SK-N-SH (cell line): ENCODE measurements around the gene MS4A4A. TPM values are rescaled to one million over a fixed set of nuclear protein-coding genes. Genes with fewer than 3 reads are reported as not detected.
A peak's percentile ranks its signal among the peaks of the same experiment; 100 is the strongest.

ENCODE experiments used
- CTCF ChIA-PET: fragments of 300-600, 350-600 bp; formaldehyde crosslinking; extraction: SDS; loops from one replicate; lab custom pipeline; 2021; lab: Yijun Ruan, JAX
- POLR2A ChIA-PET: fragments of 350-600 bp; sonication (Branson Sonifier 250); formaldehyde crosslinking; extraction: SDS; loops from one replicate; lab custom pipeline; 2020; ENCODE audit warnings: antibody characterized with exemption, inconsistent platforms; lab: Yijun Ruan, JAX
- DNase-seq: peaks from one replicate; pipeline ENCODE4 v3.0.0; 2012
- H2AFZ ChIP-seq: fragments of 200-600 bp; sonication (generic); 2 replicates; pipeline ENCODE4 v1.8.1; 2016; ENCODE audit warnings: antibody characterized with exemption, mild to moderate bottlenecking, low read depth
- H3F3A ChIP-seq: fragments of 200-600 bp; sonication (generic); replicated peaks from 2 replicates; pipeline ENCODE3; 2016; ENCODE audit warnings: antibody characterized with exemption, mild to moderate bottlenecking; ENCODE audit not compliant: insufficient read depth
- H3K27ac ChIP-seq, 2 experiments: fragments of 200-500 bp in 1 of 2; fragments of 200-600 bp in 1 of 2; sonication (Bioruptor generic) in 1 of 2; sonication (generic), shearing (Covaris generic) in 1 of 2; 2 replicates each; pipeline versions ENCODE4 v1.5.1 to v1.6.1; 2014 to 2016; ENCODE audit warnings: low read depth in 2 of 2, inconsistent platforms in 1 of 2, low read length in 1 of 2, mild to moderate bottlenecking in 1 of 2, mixed read lengths in 1 of 2
- H3K27me3 ChIP-seq: fragments of 200-600 bp; sonication (generic), shearing (Covaris generic); 2 replicates; pipeline ENCODE4 v1.6.1; 2016; ENCODE audit warnings: mixed run types; ENCODE audit not compliant: insufficient read depth
- H3K36me3 ChIP-seq, 2 experiments: fragments of 200-500 bp in 1 of 2; fragments of 200-600 bp in 1 of 2; sonication (Bioruptor generic) in 1 of 2; sonication (generic) in 1 of 2; replicated peaks in 1 of 2; 2 replicates each; pipeline versions ENCODE3 to v1.5.1; 2014 to 2016; ENCODE audit warnings: low read length in 1 of 2, mild to moderate bottlenecking in 1 of 2; ENCODE audit not compliant: insufficient read depth in 2 of 2, control insufficient read depth in 1 of 2
- H3K4me1 ChIP-seq, 2 experiments: fragments of 200-500 bp in 1 of 2; fragments of 200-600 bp in 1 of 2; sonication (Bioruptor generic) in 1 of 2; sonication (generic), shearing (Covaris generic) in 1 of 2; 2 replicates each; pipeline versions ENCODE4 v1.5.1 to v1.6.1; 2014 to 2016; ENCODE audit warnings: low read depth in 1 of 2, low read length in 1 of 2, mixed run types in 1 of 2; ENCODE audit not compliant: insufficient read depth in 2 of 2, control insufficient read depth in 1 of 2
- H3K4me2 ChIP-seq: fragments of 200-600 bp; sonication (generic), shearing (Covaris generic); 2 replicates; pipeline ENCODE4 v1.6.1; 2017; ENCODE audit warnings: mixed run types
- H3K4me3 ChIP-seq, 2 experiments: fragments of 200-500 bp in 1 of 2; fragments of 200-600 bp in 1 of 2; sonication (Bioruptor generic) in 1 of 2; sonication (generic), shearing (Covaris generic) in 1 of 2; 2 replicates each; pipeline versions ENCODE4 v1.5.1 to v1.8.1; 2014 to 2016; ENCODE audit warnings: low read depth in 2 of 2, inconsistent platforms in 1 of 2, low read length in 1 of 2, mild to moderate bottlenecking in 1 of 2, mixed read lengths in 1 of 2, moderate library complexity in 1 of 2
- H3K79me2 ChIP-seq: fragments of 200-600 bp; sonication (generic); 2 replicates; pipeline ENCODE4 v1.8.1; 2017; ENCODE audit warnings: mild to moderate bottlenecking; ENCODE audit not compliant: insufficient read depth
- H3K9ac ChIP-seq: fragments of 200-600 bp; sonication (generic); 2 replicates; pipeline ENCODE4 v1.6.1; 2017; ENCODE audit warnings: mixed run types
- H3K9me2 ChIP-seq: fragments of 200-600 bp; sonication (generic); 2 replicates; pipeline ENCODE4 v1.6.1; 2017; ENCODE audit warnings: mixed run types
- H3K9me3 ChIP-seq: fragments of 200-600 bp; sonication (generic); 2 replicates; pipeline ENCODE4 v1.6.1; 2017; ENCODE audit warnings: mixed run types, mild to moderate bottlenecking, moderate library complexity
- H4K20me1 ChIP-seq: fragments of 200-600 bp; sonication (generic); 2 replicates; pipeline ENCODE4 v1.6.1; 2017; ENCODE audit warnings: mild to moderate bottlenecking, mixed run types; ENCODE audit not compliant: insufficient read depth
- FOSL2 ChIP-seq: IDR thresholded peaks from 2 replicates; pipeline ENCODE4 v1.4.0; 2012; ENCODE audit warnings: low read depth, mild to moderate bottlenecking, moderate library complexity, borderline replicate concordance
- GABPA ChIP-seq: IDR thresholded peaks from 2 replicates; pipeline ENCODE4 v1.4.0; 2012; ENCODE audit warnings: low read depth, mild to moderate bottlenecking
- JUND ChIP-seq: IDR thresholded peaks from 2 replicates; pipeline ENCODE4 v1.4.0; 2012
- MEF2A ChIP-seq: IDR thresholded peaks from 2 replicates; pipeline ENCODE4 v1.4.0; 2012; ENCODE audit warnings: low read depth, borderline replicate concordance
- POLR2AphosphoS5 ChIP-seq: IDR thresholded peaks from 2 replicates; pipeline ENCODE4 v1.6.1; 2012; ENCODE audit warnings: low read depth, low read length
- RAD21 ChIP-seq: IDR thresholded peaks from 2 replicates; pipeline ENCODE4 v1.6.1; 2012; ENCODE audit warnings: mild to moderate bottlenecking, low read length
- RXRA ChIP-seq: IDR thresholded peaks from 2 replicates; pipeline ENCODE4 v1.4.0; 2012; ENCODE audit warnings: low read depth, mild to moderate bottlenecking, borderline replicate concordance
- SMC3 ChIP-seq: IDR thresholded peaks from 2 replicates; pipeline ENCODE4 v1.6.1; 2012; ENCODE audit warnings: low read depth, low read length, improper control_type of control experiment
- TAF1 ChIP-seq: IDR thresholded peaks from 2 replicates; pipeline ENCODE4 v1.6.1; 2012; ENCODE audit warnings: low read depth, mild to moderate bottlenecking, low read length, moderate library complexity, borderline replicate concordance
- WGBS: methylation state at CpG from one replicate; pipeline ENCODE4 v1.1.6; 2017; ENCODE audit warnings: low lambda C conversion rate; 5-methylcytosine and 5-hydroxymethylcytosine counted together
- polyA plus RNA-seq, 3 experiments: library from polyadenylated mRNA; depleted of rRNA; stranded (reverse); fragments of >200 nt; gene quantifications; 2 replicates each; pipeline ENCODE4 v1.2.3, GENCODE V29; 2012
- TF ChIP-seq, protein P1 (sequence below): fragments of 150-350 bp; IDR thresholded peaks from 2 replicates; pipeline ENCODE4 v1.6.1; 2016; ENCODE audit warnings: mild to moderate bottlenecking, low read depth, low read length
- TF ChIP-seq, protein P2 (sequence below): IDR thresholded peaks from 2 replicates; pipeline ENCODE4; 2012
- TF ChIP-seq, protein P3 (sequence below): IDR thresholded peaks from 2 replicates; pipeline ENCODE4 v1.4.0; 2012; ENCODE audit warnings: low read depth, borderline replicate concordance
- TF ChIP-seq, protein P4 (sequence below): fragments of 200-600 bp; sonication (generic); IDR thresholded peaks from 2 replicates; pipeline ENCODE4 v1.6.1; 2017; ENCODE audit warnings: antibody characterized with exemption, mild to moderate bottlenecking, moderate library complexity
- TF ChIP-seq, protein P5 (sequence below): IDR thresholded peaks from 2 replicates; pipeline ENCODE4 v1.6.1; 2012; ENCODE audit warnings: mild to moderate bottlenecking, low read depth, low read length, moderate library complexity

The MS4A4A gene
- polyA plus RNA-seq, 1 of the 3 experiments (the other 2 are of a cell fraction), result not detected

DNA sequence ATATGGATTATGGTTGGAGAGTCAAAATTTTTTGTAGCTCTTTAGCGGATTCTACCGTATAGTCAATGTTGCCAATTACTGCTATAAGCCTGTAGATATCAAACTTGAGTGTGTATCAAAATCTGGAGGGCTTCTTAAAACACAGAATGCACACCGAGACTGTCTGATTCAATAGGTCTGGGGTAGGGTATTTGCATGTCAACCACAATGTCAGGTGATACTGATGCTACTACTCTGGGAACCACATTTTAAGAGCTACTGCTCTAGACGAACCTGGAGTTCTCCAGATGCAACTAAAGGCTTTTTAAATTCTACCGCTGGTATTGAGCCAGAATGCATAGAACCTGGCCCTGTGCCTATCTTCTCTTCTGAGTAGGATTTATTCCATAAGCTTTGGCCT is 15.8 kb upstream of the MS4A4A start:
- no peaks in the 10 kb centered on the region for H3K36me3 ChIP-seq
- H3K9me2 ChIP-seq, result 0 out of 2 replicates have a peak, but pooled peaks cover 3% of the 10 kb centered on the region
- H3F3A ChIP-seq, result no peaks in the 10 kb centered on the region
- no peak overlapping the region for H2AFZ ChIP-seq
- H3K4me2 ChIP-seq, result no peak overlapping the region
- POLR2A ChIA-PET, result no interaction called here
- H4K20me1 ChIP-seq, result no peaks in the 10 kb centered on the region
- H3K79me2 ChIP-seq, result no peaks in the 10 kb centered on the region
- no peaks in the 10 kb centered on the region for H3K9me3 ChIP-seq
- 15% methylated on average over 5 of the region's 5 CpGs for WGBS
- no peak overlapping the region for H3K4me3 ChIP-seq
- no peak overlapping the region for H3K27ac ChIP-seq
- CTCF ChIA-PET, result interaction anchor here (0.7 to 2.1 kb wide), 8 partner anchors 9 to 354 kb away, joined by 3 to 13 read pairs (median 4); no protein-coding TSS in a partner anchor
- TF ChIP-seq TAF1, result no peak
- TF ChIP-seq MEF2A, result no peak
- TF ChIP-seq, protein P1, sequence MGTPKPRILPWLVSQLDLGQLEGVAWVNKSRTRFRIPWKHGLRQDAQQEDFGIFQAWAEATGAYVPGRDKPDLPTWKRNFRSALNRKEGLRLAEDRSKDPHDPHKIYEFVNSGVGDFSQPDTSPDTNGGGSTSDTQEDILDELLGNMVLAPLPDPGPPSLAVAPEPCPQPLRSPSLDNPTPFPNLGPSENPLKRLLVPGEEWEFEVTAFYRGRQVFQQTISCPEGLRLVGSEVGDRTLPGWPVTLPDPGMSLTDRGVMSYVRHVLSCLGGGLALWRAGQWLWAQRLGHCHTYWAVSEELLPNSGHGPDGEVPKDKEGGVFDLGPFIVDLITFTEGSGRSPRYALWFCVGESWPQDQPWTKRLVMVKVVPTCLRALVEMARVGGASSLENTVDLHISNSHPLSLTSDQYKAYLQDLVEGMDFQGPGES, result no peak
- no peak for TF ChIP-seq JUND
- TF ChIP-seq, protein P2, sequence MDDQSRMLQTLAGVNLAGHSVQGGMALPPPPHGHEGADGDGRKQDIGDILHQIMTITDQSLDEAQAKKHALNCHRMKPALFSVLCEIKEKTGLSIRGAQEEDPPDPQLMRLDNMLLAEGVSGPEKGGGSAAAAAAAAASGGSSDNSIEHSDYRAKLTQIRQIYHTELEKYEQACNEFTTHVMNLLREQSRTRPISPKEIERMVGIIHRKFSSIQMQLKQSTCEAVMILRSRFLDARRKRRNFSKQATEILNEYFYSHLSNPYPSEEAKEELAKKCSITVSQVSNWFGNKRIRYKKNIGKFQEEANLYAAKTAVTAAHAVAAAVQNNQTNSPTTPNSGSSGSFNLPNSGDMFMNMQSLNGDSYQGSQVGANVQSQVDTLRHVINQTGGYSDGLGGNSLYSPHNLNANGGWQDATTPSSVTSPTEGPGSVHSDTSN, result no peak
- TF ChIP-seq, protein P3, sequence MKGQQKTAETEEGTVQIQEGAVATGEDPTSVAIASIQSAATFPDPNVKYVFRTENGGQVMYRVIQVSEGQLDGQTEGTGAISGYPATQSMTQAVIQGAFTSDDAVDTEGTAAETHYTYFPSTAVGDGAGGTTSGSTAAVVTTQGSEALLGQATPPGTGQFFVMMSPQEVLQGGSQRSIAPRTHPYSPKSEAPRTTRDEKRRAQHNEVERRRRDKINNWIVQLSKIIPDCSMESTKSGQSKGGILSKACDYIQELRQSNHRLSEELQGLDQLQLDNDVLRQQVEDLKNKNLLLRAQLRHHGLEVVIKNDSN, result no peak
- TF ChIP-seq, protein P4, sequence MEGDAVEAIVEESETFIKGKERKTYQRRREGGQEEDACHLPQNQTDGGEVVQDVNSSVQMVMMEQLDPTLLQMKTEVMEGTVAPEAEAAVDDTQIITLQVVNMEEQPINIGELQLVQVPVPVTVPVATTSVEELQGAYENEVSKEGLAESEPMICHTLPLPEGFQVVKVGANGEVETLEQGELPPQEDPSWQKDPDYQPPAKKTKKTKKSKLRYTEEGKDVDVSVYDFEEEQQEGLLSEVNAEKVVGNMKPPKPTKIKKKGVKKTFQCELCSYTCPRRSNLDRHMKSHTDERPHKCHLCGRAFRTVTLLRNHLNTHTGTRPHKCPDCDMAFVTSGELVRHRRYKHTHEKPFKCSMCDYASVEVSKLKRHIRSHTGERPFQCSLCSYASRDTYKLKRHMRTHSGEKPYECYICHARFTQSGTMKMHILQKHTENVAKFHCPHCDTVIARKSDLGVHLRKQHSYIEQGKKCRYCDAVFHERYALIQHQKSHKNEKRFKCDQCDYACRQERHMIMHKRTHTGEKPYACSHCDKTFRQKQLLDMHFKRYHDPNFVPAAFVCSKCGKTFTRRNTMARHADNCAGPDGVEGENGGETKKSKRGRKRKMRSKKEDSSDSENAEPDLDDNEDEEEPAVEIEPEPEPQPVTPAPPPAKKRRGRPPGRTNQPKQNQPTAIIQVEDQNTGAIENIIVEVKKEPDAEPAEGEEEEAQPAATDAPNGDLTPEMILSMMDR, result no peak
- DNase-seq, result no peak
- no peaks in the 10 kb centered on the region for H3K4me1 ChIP-seq
- peaks cover 11% of the 10 kb centered on the region; the same call in 1 of the 2 replicates for H3K27me3 ChIP-seq
- H3K9ac ChIP-seq, result no peak overlapping the region

DNA sequence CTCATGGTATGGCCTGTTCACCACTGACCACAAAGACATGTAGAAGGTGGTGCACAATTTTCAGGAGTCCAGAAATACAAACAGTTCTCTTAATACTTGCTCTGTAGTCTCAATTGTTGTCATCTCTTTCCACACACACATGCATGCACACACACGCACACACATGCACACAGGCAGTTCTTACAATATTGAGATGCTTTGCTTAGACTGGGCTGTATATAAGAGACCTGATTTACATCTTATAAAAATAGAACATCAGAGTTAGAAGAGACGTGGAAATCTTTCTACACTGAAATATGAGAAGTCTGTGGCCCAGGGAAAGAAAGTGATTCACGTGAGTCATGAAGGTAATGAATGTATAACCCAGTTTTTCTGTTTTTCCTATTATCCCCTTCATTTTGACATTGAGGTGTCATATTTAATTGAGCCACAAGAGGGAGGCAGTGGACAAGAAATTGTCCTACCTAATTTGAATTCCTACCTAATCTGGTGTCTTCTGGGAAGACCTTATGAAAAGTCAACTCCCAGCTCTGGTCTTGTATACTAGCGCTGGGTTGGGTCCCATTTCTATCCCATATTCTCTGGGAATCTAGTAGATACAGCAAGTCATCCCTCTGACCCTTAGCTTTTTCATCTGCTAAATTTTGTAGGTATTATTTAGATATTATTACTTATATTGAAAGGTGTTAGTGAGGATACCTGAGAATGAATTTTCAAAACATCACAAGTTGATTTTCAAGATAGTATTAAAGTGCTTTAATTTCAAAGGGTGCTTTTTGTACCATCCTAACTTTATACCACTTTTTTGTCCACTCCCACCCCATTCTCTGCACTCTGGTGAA is 14.9 kb upstream of the MS4A4A start:
- no peaks in the 10 kb centered on the region for H3K36me3 ChIP-seq
- DNase-seq, result peak; percentile 22
- no peak overlapping the region for H3K4me2 ChIP-seq
- no peaks in the 10 kb centered on the region for H3K4me1 ChIP-seq
- H3K9me3 ChIP-seq, result 0 out of 2 replicates have a peak, but pooled peaks cover 7% of the 10 kb centered on the region
- H3F3A ChIP-seq, result no peaks in the 10 kb centered on the region
- ChIA-PET CTCF (interaction anchor here (0.6 to 2.1 kb wide), 21 partner anchors 9 to 1165 kb away, joined by 3 to 13 read pairs (median 3); partner anchors contain the start of gene MS4A4A), POLR2A (no interaction called here)
- H4K20me1 ChIP-seq, result no peaks in the 10 kb centered on the region
- H3K4me3 ChIP-seq, result no peak overlapping the region
- H3K9ac ChIP-seq, result no peak overlapping the region
- H3K79me2 ChIP-seq, result no peaks in the 10 kb centered on the region
- H3K27me3 ChIP-seq, result peaks cover 11% of the 10 kb centered on the region; the same call in 1 of the 2 replicates
- 12% methylated on average over 4 of the region's 4 CpGs for WGBS
- no peak overlapping the region for H3K27ac ChIP-seq
- 0 out of 2 replicates have a peak, but pooled peaks cover 3% of the 10 kb centered on the region for H3K9me2 ChIP-seq
- no peak overlapping the region for H2AFZ ChIP-seq
- no peak for TF ChIP-seq GABPA
- TF ChIP-seq, protein P5, sequence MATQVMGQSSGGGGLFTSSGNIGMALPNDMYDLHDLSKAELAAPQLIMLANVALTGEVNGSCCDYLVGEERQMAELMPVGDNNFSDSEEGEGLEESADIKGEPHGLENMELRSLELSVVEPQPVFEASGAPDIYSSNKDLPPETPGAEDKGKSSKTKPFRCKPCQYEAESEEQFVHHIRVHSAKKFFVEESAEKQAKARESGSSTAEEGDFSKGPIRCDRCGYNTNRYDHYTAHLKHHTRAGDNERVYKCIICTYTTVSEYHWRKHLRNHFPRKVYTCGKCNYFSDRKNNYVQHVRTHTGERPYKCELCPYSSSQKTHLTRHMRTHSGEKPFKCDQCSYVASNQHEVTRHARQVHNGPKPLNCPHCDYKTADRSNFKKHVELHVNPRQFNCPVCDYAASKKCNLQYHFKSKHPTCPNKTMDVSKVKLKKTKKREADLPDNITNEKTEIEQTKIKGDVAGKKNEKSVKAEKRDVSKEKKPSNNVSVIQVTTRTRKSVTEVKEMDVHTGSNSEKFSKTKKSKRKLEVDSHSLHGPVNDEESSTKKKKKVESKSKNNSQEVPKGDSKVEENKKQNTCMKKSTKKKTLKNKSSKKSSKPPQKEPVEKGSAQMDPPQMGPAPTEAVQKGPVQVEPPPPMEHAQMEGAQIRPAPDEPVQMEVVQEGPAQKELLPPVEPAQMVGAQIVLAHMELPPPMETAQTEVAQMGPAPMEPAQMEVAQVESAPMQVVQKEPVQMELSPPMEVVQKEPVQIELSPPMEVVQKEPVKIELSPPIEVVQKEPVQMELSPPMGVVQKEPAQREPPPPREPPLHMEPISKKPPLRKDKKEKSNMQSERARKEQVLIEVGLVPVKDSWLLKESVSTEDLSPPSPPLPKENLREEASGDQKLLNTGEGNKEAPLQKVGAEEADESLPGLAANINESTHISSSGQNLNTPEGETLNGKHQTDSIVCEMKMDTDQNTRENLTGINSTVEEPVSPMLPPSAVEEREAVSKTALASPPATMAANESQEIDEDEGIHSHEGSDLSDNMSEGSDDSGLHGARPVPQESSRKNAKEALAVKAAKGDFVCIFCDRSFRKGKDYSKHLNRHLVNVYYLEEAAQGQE, result no peak
- TF ChIP-seq FOSL2, result no peak
- TF ChIP-seq POLR2AphosphoS5, result no peak
- TF ChIP-seq MEF2A, result no peak
- peak; percentile 72 for TF ChIP-seq RAD21
- no peak for TF ChIP-seq RXRA
- TF ChIP-seq, protein P3, result no peak
- peak; percentile 45 for TF ChIP-seq SMC3
